GM12878 (cell line): ENCODE results near the gene DEFB115. TPM values are rescaled to one million over a fixed set of nuclear protein-coding genes. Genes with fewer than 3 reads are reported as not detected.

Experiments used
- ATAC-seq: fragments of 200-7000 bp; cut with Tn5 transposase; 3 replicates; pipeline ENCODE4 v1.9.1; 2020; ENCODE audit warnings: mild to moderate bottlenecking, moderate library complexity
- BruUV-seq: library from RNA; stranded (reverse); fragments of 400-500 nt; replicated peaks from 2 replicates; lab custom pipeline; 2021; lab: Mats Ljungman, UMichigan
- CTCF ChIA-PET: fragments of 300-600 bp; sonication (Branson Sonifier 250); formaldehyde crosslinking; extraction: SDS; loops from one replicate; lab custom pipeline; 2021; ENCODE audit warnings: inconsistent platforms; lab: Yijun Ruan, JAX
- POLR2A ChIA-PET: fragments of 350-600 bp; formaldehyde crosslinking; extraction: SDS; loops from one replicate; lab custom pipeline; 2021; ENCODE audit warnings: inconsistent platforms; lab: Charles Lee
- RAD21 ChIA-PET: fragments of 300-600 bp; sonication (Branson Sonifier 250); formaldehyde crosslinking; loops from one replicate; lab custom pipeline; 2023; ENCODE audit warnings: antibody characterized with exemption; ENCODE audit not compliant: unreplicated experiment; lab: Charles Lee
- SMC1A ChIA-PET: fragments of 300-600 bp; sonication (Branson Sonifier 250); formaldehyde crosslinking; loops from one replicate; lab custom pipeline; 2023; ENCODE audit not compliant: unreplicated experiment, uncharacterized antibody; lab: Charles Lee
- DNase-seq: peaks from one replicate; pipeline ENCODE4 v3.0.0-alpha.2; 2011; ENCODE audit warnings: low read depth, low spot score
- FAIRE-seq: peaks from 3 replicates; lab custom pipeline; 2011; peaks lifted over from hg19 to GRCh38; lab: Jason Lieb, UNC
- H2AFZ ChIP-seq: 2 replicates; pipeline ENCODE4 v1.6.0; 2011; ENCODE audit warnings: low read depth, low read length, control low read depth; ENCODE audit not compliant: control insufficient read depth
- H3K27ac ChIP-seq: 2 replicates; pipeline ENCODE4 v1.5.1; 2011; ENCODE audit warnings: control low read depth; ENCODE audit not compliant: control insufficient read depth, insufficient read depth
- H3K27me3 ChIP-seq, 2 experiments: replicated peaks in 1 of 2; 2 replicates each; pipeline versions ENCODE4 v1.6.0 to v1.6.1; 2011; ENCODE audit warnings: low read length in 1 of 2; ENCODE audit not compliant: control insufficient read depth in 2 of 2, insufficient read depth in 2 of 2
- H3K36me3 ChIP-seq, 2 experiments: 2 replicates each; pipeline ENCODE4 v1.5.1; 2011; ENCODE audit warnings: low read length in 1 of 2; ENCODE audit not compliant: control insufficient read depth in 2 of 2, insufficient read depth in 2 of 2
- H3K4me1 ChIP-seq: 2 replicates; pipeline ENCODE4 v1.6.1; 2011; ENCODE audit warnings: mild to moderate bottlenecking, low read length, moderate library complexity, mixed read lengths; ENCODE audit not compliant: control insufficient read depth, insufficient read depth
- H3K4me2 ChIP-seq: 2 replicates; pipeline ENCODE4 v1.6.0; 2011; ENCODE audit warnings: control low read depth; ENCODE audit not compliant: control insufficient read depth, insufficient read depth
- H3K4me3 ChIP-seq: fragments of 200-600 bp; sonication (generic); 2 replicates; pipeline ENCODE4 v1.5.1; 2016
- H3K79me2 ChIP-seq: 2 replicates; pipeline ENCODE4 v1.6.0; 2011; ENCODE audit warnings: low read length; ENCODE audit not compliant: control insufficient read depth, insufficient read depth
- H3K9ac ChIP-seq: 2 replicates; pipeline ENCODE4 v1.8.0; 2011; ENCODE audit warnings: low read length, control low read depth, mixed read lengths; ENCODE audit not compliant: control insufficient read depth, insufficient read depth
- H3K9me3 ChIP-seq: replicated peaks from 3 replicates; pipeline ENCODE4 v1.5.1; 2011; ENCODE audit warnings: mild to moderate bottlenecking, low read length; ENCODE audit not compliant: control insufficient read depth, insufficient read depth
- H4K20me1 ChIP-seq: 2 replicates; pipeline ENCODE4 v1.6.0; 2011; ENCODE audit not compliant: control insufficient read depth, insufficient read depth
- CBX5 ChIP-seq: sonication (generic); IDR thresholded peaks from 2 replicates; pipeline ENCODE4 v1.6.1; 2016; ENCODE audit warnings: low read depth, moderate library complexity, mild to moderate bottlenecking, inconsistent platforms
- CHD1 ChIP-seq: IDR thresholded peaks from 2 replicates; pipeline ENCODE4 v1.6.1; 2012; ENCODE audit warnings: low read depth, low read length, improper control_type of control experiment
- CTCF ChIP-seq, 3 experiments: IDR thresholded peaks in 2 of 3; conservative IDR thresholded peaks in 1 of 3; 2 replicates each; pipeline ENCODE4 v1.5.1; 2011; ENCODE audit warnings: low read depth in 3 of 3, low read length in 3 of 3, mild to moderate bottlenecking in 3 of 3, control low read depth in 2 of 3, moderate library complexity in 2 of 3, inconsistent platforms in 1 of 3, mixed read lengths in 1 of 3; ENCODE audit not compliant: control insufficient read depth in 2 of 3, insufficient read depth in 1 of 3; ENCODE audit errors: extremely low read depth in 1 of 3
- E2F4 ChIP-seq: IDR thresholded peaks from 2 replicates; pipeline ENCODE4 v1.6.1; 2012; ENCODE audit warnings: low read depth, low read length, improper control_type of control experiment
- FOXK2 ChIP-seq: fragments of 450-650 bp; IDR thresholded peaks from 2 replicates; pipeline ENCODE4 v1.6.1; 2017; ENCODE audit warnings: mild to moderate bottlenecking, moderate library complexity
- GATAD2B ChIP-seq: fragments of 450-650 bp; conservative IDR thresholded peaks from 2 replicates; pipeline ENCODE4 v1.6.1; 2017; ENCODE audit warnings: low read depth, mild to moderate bottlenecking, moderate library complexity
- IRF5 ChIP-seq: fragments of 450-650 bp; IDR thresholded peaks from 2 replicates; pipeline ENCODE4 v1.6.1; 2017; ENCODE audit warnings: borderline replicate concordance
- JUNB ChIP-seq: IDR thresholded peaks from 2 replicates; pipeline ENCODE4 v1.6.1; 2016; ENCODE audit warnings: antibody characterized with exemption, mild to moderate bottlenecking
- NFIC ChIP-seq: IDR thresholded peaks from 2 replicates; pipeline ENCODE4 v1.6.1; 2012; ENCODE audit warnings: low read depth, mild to moderate bottlenecking, inconsistent platforms, low read length, moderate library complexity
- RB1 ChIP-seq: fragments of 450-650 bp; formaldehyde crosslinking; IDR thresholded peaks from 2 replicates; pipeline ENCODE4 v1.6.1; 2017; ENCODE audit warnings: mild to moderate bottlenecking, borderline replicate concordance
- RELA ChIP-seq: fragments of 450-650 bp; IDR thresholded peaks from 2 replicates; pipeline ENCODE4 v1.8.0; 2014; ENCODE audit warnings: borderline replicate concordance; ENCODE audit not compliant: partially characterized antibody
- RELB ChIP-seq: fragments of 450-650 bp; IDR thresholded peaks from 2 replicates; pipeline ENCODE4 v1.6.1; 2017; ENCODE audit warnings: low read depth, mild to moderate bottlenecking, moderate library complexity
- SMC3 ChIP-seq: IDR thresholded peaks from 2 replicates; pipeline ENCODE4 v1.6.1; 2011; ENCODE audit warnings: low read length, improper control_type of control experiment, borderline replicate concordance
- SP1 ChIP-seq: IDR thresholded peaks from one replicate; pipeline ENCODE4 v1.6.1; 2011; ENCODE audit warnings: low read depth, low read length
- SREBF2 ChIP-seq: IDR thresholded peaks from 2 replicates; pipeline ENCODE4 v1.6.1; 2012; ENCODE audit warnings: mild to moderate bottlenecking, low read length
- TCF12 ChIP-seq: IDR thresholded peaks from 2 replicates; pipeline ENCODE4 v1.6.1; 2011; ENCODE audit warnings: low read depth, mild to moderate bottlenecking, low read length
- TCF3 ChIP-seq: IDR thresholded peaks from 2 replicates; pipeline ENCODE4 v1.6.1; 2012; ENCODE audit warnings: low read depth, mild to moderate bottlenecking, low read length, borderline replicate concordance; ENCODE audit not compliant: insufficient read depth
- TCF7 ChIP-seq: IDR thresholded peaks from 2 replicates; pipeline ENCODE4 v1.6.1; 2014; ENCODE audit warnings: antibody characterized with exemption, borderline replicate concordance
- ZBED1 ChIP-seq: IDR thresholded peaks from 2 replicates; pipeline ENCODE4 v1.6.1; 2016; ENCODE audit warnings: borderline replicate concordance
- ZSCAN29 ChIP-seq: fragments of 450-650 bp; IDR thresholded peaks from 2 replicates; pipeline ENCODE4 v1.6.1; 2017; ENCODE audit warnings: mild to moderate bottlenecking, moderate library complexity
- WGBS: methylation state at CpG from one replicate; pipeline ENCODE4 v1.1.6; 2016; ENCODE audit warnings: low lambda C conversion rate; ENCODE audit not compliant: insufficient replicate concordance, insufficient coverage; ENCODE audit errors: missing lambda C conversion rate; 5-methylcytosine and 5-hydroxymethylcytosine counted together
- in situ Hi-C: fragments of 300-500 bp; cut with MboI; formaldehyde crosslinking; loops from 9 replicates; pipeline ENCODE4 v1.14.3; 2018; ENCODE audit warnings: mixed read lengths
- intact Hi-C: fragments of 100-400 bp; cut with micrococcal nuclease; formaldehyde crosslinking; loops from one replicate; pipeline ENCODE4 v1.14.2; 2022; ENCODE audit not compliant: unreplicated experiment
- polyA plus RNA-seq, 11 experiments: library from polyadenylated mRNA; depleted of rRNA in 4 of 11; unstranded in 6 of 11; stranded (reverse) in 5 of 11; fragments of >200 nt; fragmentation: Nextera tagmentation in 4 of 11; fragmentation: Illumina TruSeq in 1 of 11; extraction: Ambion mirVana in 4 of 11; extraction: Trizol in 1 of 11; gene quantifications; 1 replicate in 1 of 11; 2 replicates in 10 of 11; pipeline versions ENCODE4 v1.2.1 to v1.2.3, GENCODE V29; 2011 to 2016; ENCODE audit warnings: inconsistent platforms in 2 of 11, missing spikeins in 2 of 11, low read depth in 1 of 11
- total RNA-seq, 4 experiments: library from RNA; depleted of rRNA in 3 of 4; stranded (reverse); fragments of >200 nt in 3 of 4; fragmentation: Illumina TruSeq in 1 of 4; extraction: Trizol in 1 of 4; gene quantifications; 2 replicates each; pipeline versions ENCODE4 v1.2.1 to v1.2.3, GENCODE V29; 2013 to 2021

Gene DEFB115
- total and polyA plus RNA-seq, 10 of the 15 experiments (the other 5 are each of a cell fraction or from before 2014, with no cell fraction given): not detected

- DNase-seq: no peak
- Histone ChIP-seq H3K36me3 (no peaks in the 10 kb centered on the region), H3K4me2 (no peak overlapping the region), H2AFZ (no peak overlapping the region), H3K27ac (no peak overlapping the region), H3K4me3 (no peak overlapping the region), H4K20me1 (no peaks in the 10 kb centered on the region), H3K4me1 (no peaks in the 10 kb centered on the region), H3K27me3 (no peaks in the 10 kb centered on the region), H3K79me2 (no peaks in the 10 kb centered on the region), H3K9me3 (no peaks in the 10 kb centered on the region), H3K9ac (no peak overlapping the region)
- SMC1A ChIA-PET: interaction anchor here (0.8 kb wide), 1 partner anchor 14 kb away, joined by 3 read pairs; no protein-coding TSS in a partner anchor
- FAIRE-seq: no peak
- RAD21 ChIA-PET: no interaction called here
- intact Hi-C loops: no loop called here
- no peak for ATAC-seq
- no TSS peak for BruUV-seq
- CTCF ChIA-PET: interaction anchor here (0.7 to 1.6 kb wide), 4 partner anchors 10 to 1727 kb away, joined by 3 to 4 read pairs (median 3); no protein-coding TSS in a partner anchor
- in situ Hi-C loops: no loop called here
- 7% methylated on average over 6 of the region's 6 CpGs for WGBS
- POLR2A ChIA-PET: no interaction called here
- no peak for TF ChIP-seq E2F4
- no peak for TF ChIP-seq CHD1
- no peak for TF ChIP-seq IRF5
- TF ChIP-seq CTCF (IDR thresholded peaks at IDR 0.05 in 2 of 3, conservative IDR thresholded peaks at IDR 0.05 in 1 of 3; ENCODE audit: control insufficient read depth in 2 of 3, extremely low read depth in 1 of 3, insufficient read depth in 1 of 3, low read depth in 3 of 3, low read length in 3 of 3): peak; percentile 19 to 43 (median 39); a peak in 4 of 6 replicates
- peak; percentile 19; the same call in 1 of the 2 replicates for TF ChIP-seq SMC3
- TF ChIP-seq RELB: no peak
- TF ChIP-seq CBX5: no peak
- no peak for TF ChIP-seq NFIC
- TF ChIP-seq RELA: no peak
- TF ChIP-seq TCF7: no peak
- TF ChIP-seq SP1: no peak
- no peak for TF ChIP-seq GATAD2B
- no peak for TF ChIP-seq JUNB
- TF ChIP-seq SREBF2: no peak
- TF ChIP-seq FOXK2: no peak
- no peak for TF ChIP-seq RB1
- TF ChIP-seq TCF3: no peak
- TF ChIP-seq ZSCAN29: no peak
- no peak for TF ChIP-seq TCF12
- no peak for TF ChIP-seq ZBED1
Observed at GRCh38 chr20:31260326-31260932, 3.0 kb downstream of the DEFB115 start.
